DOHH2 (cell line): ENCODE results near the gene XRN2.

Experiments
- H3F3A ChIP-seq: fragments of 200-600 bp; sonication (generic), shearing (Covaris generic); 2 replicates; pipeline ENCODE4 v1.6.0; 2016; ENCODE audit warnings: antibody characterized with exemption, mild to moderate bottlenecking; ENCODE audit not compliant: control insufficient read depth, insufficient read depth
- H3K27ac ChIP-seq: fragments of 200-600 bp; sonication (generic); 2 replicates; pipeline ENCODE4 v1.5.1; 2014; ENCODE audit warnings: low read depth, mild to moderate bottlenecking, low read length, moderate library complexity
- H3K27me3 ChIP-seq: fragments of 200-600 bp; sonication (generic); 2 replicates; pipeline ENCODE4 v1.6.1; 2014; ENCODE audit warnings: mild to moderate bottlenecking, low read length, mixed read lengths; ENCODE audit not compliant: control insufficient read depth
- H3K36me3 ChIP-seq: fragments of 200-600 bp; sonication (generic); 2 replicates; pipeline ENCODE4 v1.6.1; 2014; ENCODE audit warnings: mild to moderate bottlenecking, low read length, moderate library complexity, mixed read lengths; ENCODE audit not compliant: control insufficient read depth
- H3K4me1 ChIP-seq: fragments of 200-600 bp; sonication (generic); 2 replicates; pipeline ENCODE4 v1.6.1; 2014; ENCODE audit warnings: mild to moderate bottlenecking, low read length, mixed read lengths; ENCODE audit not compliant: control insufficient read depth
- H3K4me2 ChIP-seq: fragments of 200-600 bp; sonication (generic); 2 replicates; pipeline ENCODE4 v1.6.0; 2014; ENCODE audit warnings: mild to moderate bottlenecking, low read length, moderate library complexity
- H3K4me3 ChIP-seq: fragments of 200-600 bp; sonication (generic); 2 replicates; pipeline ENCODE4 v1.5.1; 2014; ENCODE audit warnings: mild to moderate bottlenecking, low read length, mixed read lengths
- H3K79me2 ChIP-seq: fragments of 200-600 bp; sonication (generic); 2 replicates; pipeline ENCODE4 v1.6.1; 2014; ENCODE audit warnings: mild to moderate bottlenecking, low read length, mixed read lengths; ENCODE audit not compliant: control insufficient read depth
- H3K9me2 ChIP-seq: fragments of 200-600 bp; sonication (generic); replicated peaks from 2 replicates; pipeline ENCODE4 v1.6.1; 2014; ENCODE audit warnings: mild to moderate bottlenecking, low read length, mixed read lengths; ENCODE audit not compliant: control insufficient read depth
- H3K9me3 ChIP-seq: fragments of 200-600 bp; sonication (generic); 2 replicates; pipeline ENCODE4 v1.6.1; 2014; ENCODE audit warnings: antibody characterized with exemption, low read length, mixed read lengths; ENCODE audit not compliant: control insufficient read depth, insufficient read depth
- H4K20me1 ChIP-seq: fragments of 200-600 bp; sonication (generic); 2 replicates; pipeline ENCODE4 v1.6.0; 2014; ENCODE audit warnings: low read depth, mild to moderate bottlenecking, antibody characterized with exemption, low read length, moderate library complexity; ENCODE audit not compliant: control insufficient read depth, insufficient read depth
- CTCF ChIP-seq: fragments of 200-600 bp; sonication (generic); IDR thresholded peaks from one replicate; pipeline ENCODE4 v1.5.1; 2014; ENCODE audit warnings: antibody characterized with exemption, mild to moderate bottlenecking, low read depth, low read length; ENCODE audit not compliant: poor library complexity, severe bottlenecking
- EZH2phosphoT487 ChIP-seq: fragments of 200-600 bp; sonication (generic); IDR thresholded peaks from 2 replicates; pipeline ENCODE4 v1.6.1; 2017; ENCODE audit warnings: borderline replicate concordance, mild to moderate bottlenecking, antibody characterized with exemption, low read length, moderate library complexity, mixed read lengths

The XRN2 gene

GRCh38 chr20:21368791-21369190 is 65.7 kb downstream of the XRN2 start:
- no peaks in the 10 kb centered on the region for H3K4me1 ChIP-seq
- no peak overlapping the region for H3K4me3 ChIP-seq
- TF ChIP-seq EZH2phosphoT487, result no peak
- no peak for TF ChIP-seq CTCF
- H3K9me2 ChIP-seq, result no peaks in the 10 kb centered on the region
- H3F3A ChIP-seq, result no peaks in the 10 kb centered on the region
- H3K27me3 ChIP-seq, result no peaks in the 10 kb centered on the region
- no peaks in the 10 kb centered on the region for H3K9me3 ChIP-seq
- no peak overlapping the region for H3K4me2 ChIP-seq
- peaks cover 69% of the 10 kb centered on the region for H3K36me3 ChIP-seq
- H3K79me2 ChIP-seq, result peaks cover 18% of the 10 kb centered on the region
- no peak overlapping the region for H3K27ac ChIP-seq
- no peaks in the 10 kb centered on the region for H4K20me1 ChIP-seq

GRCh38 chr20:21371193-21371592 is 68.1 kb downstream of the XRN2 start:
- Histone ChIP-seq H3K27ac (no peak overlapping the region), H3K4me2 (no peak overlapping the region), H3K79me2 (peaks cover 27% of the 10 kb centered on the region)

GRCh38 chr20:21372016-21372415 is 68.9 kb downstream of the XRN2 start:
- no peaks in the 10 kb centered on the region for H3F3A ChIP-seq
- TF ChIP-seq EZH2phosphoT487 (no peak), CTCF (no peak)
- no peaks in the 10 kb centered on the region for H3K9me3 ChIP-seq
- no peak overlapping the region for H3K4me3 ChIP-seq
- peaks cover 62% of the 10 kb centered on the region for H3K36me3 ChIP-seq
- H3K4me2 ChIP-seq, result no peak overlapping the region
- no peaks in the 10 kb centered on the region for H4K20me1 ChIP-seq
- no peaks in the 10 kb centered on the region for H3K9me2 ChIP-seq
- no peak overlapping the region for H3K27ac ChIP-seq
- no peaks in the 10 kb centered on the region for H3K4me1 ChIP-seq
- peaks cover 34% of the 10 kb centered on the region for H3K79me2 ChIP-seq
- H3K27me3 ChIP-seq, result no peaks in the 10 kb centered on the region

More at GRCh38 chr20:21371193-21371592, 68.1 kb downstream of the XRN2 start:
- Histone ChIP-seq H4K20me1 (no peaks in the 10 kb centered on the region), H3F3A (no peaks in the 10 kb centered on the region), H3K27me3 (no peaks in the 10 kb centered on the region), H3K4me3 (no peak overlapping the region), H3K4me1 (no peaks in the 10 kb centered on the region), H3K9me3 (no peaks in the 10 kb centered on the region), H3K9me2 (no peaks in the 10 kb centered on the region), H3K36me3 (peaks cover 62% of the 10 kb centered on the region)
- no peak for TF ChIP-seq EZH2phosphoT487
- no peak for TF ChIP-seq CTCF
